SK-N-SH (cell line): ENCODE measurements around the gene MARVELD2. TPM values are rescaled to one million over a fixed set of nuclear protein-coding genes. Genes with fewer than 3 reads are reported as not detected.
A peak's percentile ranks its signal among the peaks of the same experiment; 100 is the strongest.
"Not testable (repeated sequence)": the region's sequence is repeated elsewhere in the genome, so short reads cannot be mapped to it uniquely, and the experiment has no call there.

Experiments used
- CTCF ChIA-PET: fragments of 300-600, 350-600 bp; formaldehyde crosslinking; extraction: SDS; loops from one replicate; lab custom pipeline; 2021; lab: Yijun Ruan, JAX
- POLR2A ChIA-PET: fragments of 350-600 bp; sonication (Branson Sonifier 250); formaldehyde crosslinking; extraction: SDS; loops from one replicate; lab custom pipeline; 2020; ENCODE audit warnings: antibody characterized with exemption, inconsistent platforms; lab: Yijun Ruan, JAX
- DNase-seq: peaks from one replicate; pipeline ENCODE4 v3.0.0; 2012
- H2AFZ ChIP-seq: fragments of 200-600 bp; sonication (generic); 2 replicates; pipeline ENCODE4 v1.8.1; 2016; ENCODE audit warnings: antibody characterized with exemption, mild to moderate bottlenecking, low read depth
- H3F3A ChIP-seq: fragments of 200-600 bp; sonication (generic); replicated peaks from 2 replicates; pipeline ENCODE3; 2016; ENCODE audit warnings: antibody characterized with exemption, mild to moderate bottlenecking; ENCODE audit not compliant: insufficient read depth
- H3K27ac ChIP-seq, 2 experiments: fragments of 200-500 bp in 1 of 2; fragments of 200-600 bp in 1 of 2; sonication (Bioruptor generic) in 1 of 2; sonication (generic), shearing (Covaris generic) in 1 of 2; 2 replicates each; pipeline versions ENCODE4 v1.5.1 to v1.6.1; 2014 to 2016; ENCODE audit warnings: low read depth in 2 of 2, inconsistent platforms in 1 of 2, low read length in 1 of 2, mild to moderate bottlenecking in 1 of 2, mixed read lengths in 1 of 2
- H3K27me3 ChIP-seq: fragments of 200-600 bp; sonication (generic), shearing (Covaris generic); 2 replicates; pipeline ENCODE4 v1.6.1; 2016; ENCODE audit warnings: mixed run types; ENCODE audit not compliant: insufficient read depth
- H3K36me3 ChIP-seq, 2 experiments: fragments of 200-500 bp in 1 of 2; fragments of 200-600 bp in 1 of 2; sonication (Bioruptor generic) in 1 of 2; sonication (generic) in 1 of 2; replicated peaks in 1 of 2; 2 replicates each; pipeline versions ENCODE3 to v1.5.1; 2014 to 2016; ENCODE audit warnings: low read length in 1 of 2, mild to moderate bottlenecking in 1 of 2; ENCODE audit not compliant: insufficient read depth in 2 of 2, control insufficient read depth in 1 of 2
- H3K4me1 ChIP-seq, 2 experiments: fragments of 200-500 bp in 1 of 2; fragments of 200-600 bp in 1 of 2; sonication (Bioruptor generic) in 1 of 2; sonication (generic), shearing (Covaris generic) in 1 of 2; 2 replicates each; pipeline versions ENCODE4 v1.5.1 to v1.6.1; 2014 to 2016; ENCODE audit warnings: low read depth in 1 of 2, low read length in 1 of 2, mixed run types in 1 of 2; ENCODE audit not compliant: insufficient read depth in 2 of 2, control insufficient read depth in 1 of 2
- H3K4me2 ChIP-seq: fragments of 200-600 bp; sonication (generic), shearing (Covaris generic); 2 replicates; pipeline ENCODE4 v1.6.1; 2017; ENCODE audit warnings: mixed run types
- H3K4me3 ChIP-seq, 2 experiments: fragments of 200-500 bp in 1 of 2; fragments of 200-600 bp in 1 of 2; sonication (Bioruptor generic) in 1 of 2; sonication (generic), shearing (Covaris generic) in 1 of 2; 2 replicates each; pipeline versions ENCODE4 v1.5.1 to v1.8.1; 2014 to 2016; ENCODE audit warnings: low read depth in 2 of 2, inconsistent platforms in 1 of 2, low read length in 1 of 2, mild to moderate bottlenecking in 1 of 2, mixed read lengths in 1 of 2, moderate library complexity in 1 of 2
- H3K79me2 ChIP-seq: fragments of 200-600 bp; sonication (generic); 2 replicates; pipeline ENCODE4 v1.8.1; 2017; ENCODE audit warnings: mild to moderate bottlenecking; ENCODE audit not compliant: insufficient read depth
- H3K9ac ChIP-seq: fragments of 200-600 bp; sonication (generic); 2 replicates; pipeline ENCODE4 v1.6.1; 2017; ENCODE audit warnings: mixed run types
- H3K9me2 ChIP-seq: fragments of 200-600 bp; sonication (generic); 2 replicates; pipeline ENCODE4 v1.6.1; 2017; ENCODE audit warnings: mixed run types
- H3K9me3 ChIP-seq: fragments of 200-600 bp; sonication (generic); 2 replicates; pipeline ENCODE4 v1.6.1; 2017; ENCODE audit warnings: mixed run types, mild to moderate bottlenecking, moderate library complexity
- H4K20me1 ChIP-seq: fragments of 200-600 bp; sonication (generic); 2 replicates; pipeline ENCODE4 v1.6.1; 2017; ENCODE audit warnings: mild to moderate bottlenecking, mixed run types; ENCODE audit not compliant: insufficient read depth
- EP300 ChIP-seq, 2 experiments: IDR thresholded peaks; 2 replicates each; pipeline versions ENCODE4 v1.4.0 to v1.6.1; 2012; ENCODE audit warnings: borderline replicate concordance in 1 of 2, low read depth in 1 of 2, low read length in 1 of 2
- FOXJ3 ChIP-seq: sonication (generic); formaldehyde crosslinking; IDR thresholded peaks from 2 replicates; pipeline ENCODE4 v1.5.1; 2020; ENCODE audit warnings: mild to moderate bottlenecking, missing genetic modification reagents
- IRF3 ChIP-seq: fragments of 150-350 bp; IDR thresholded peaks from 2 replicates; pipeline ENCODE4 v1.6.1; 2016; ENCODE audit warnings: mild to moderate bottlenecking, low read depth, low read length
- MAX ChIP-seq: IDR thresholded peaks from 2 replicates; pipeline ENCODE4 v1.4.0; 2012; ENCODE audit warnings: low read depth
- MEF2A ChIP-seq: IDR thresholded peaks from 2 replicates; pipeline ENCODE4 v1.4.0; 2012; ENCODE audit warnings: low read depth, borderline replicate concordance
- NFIC ChIP-seq: IDR thresholded peaks from 2 replicates; pipeline ENCODE4 v1.4.0; 2012; ENCODE audit warnings: borderline replicate concordance
- RAD21 ChIP-seq: IDR thresholded peaks from 2 replicates; pipeline ENCODE4 v1.6.1; 2012; ENCODE audit warnings: mild to moderate bottlenecking, low read length
- REST ChIP-seq: IDR thresholded peaks from 2 replicates; pipeline ENCODE4 v1.6.1; 2012; ENCODE audit warnings: mild to moderate bottlenecking, low read depth, low read length, moderate library complexity
- SIN3A ChIP-seq: IDR thresholded peaks from 2 replicates; pipeline ENCODE4 v1.6.1; 2012; ENCODE audit warnings: low read depth, mild to moderate bottlenecking, low read length, moderate library complexity, borderline replicate concordance
- SMC3 ChIP-seq: IDR thresholded peaks from 2 replicates; pipeline ENCODE4 v1.6.1; 2012; ENCODE audit warnings: low read depth, low read length, improper control_type of control experiment
- TEAD4 ChIP-seq: IDR thresholded peaks from 2 replicates; pipeline ENCODE4 v1.4.0; 2012; ENCODE audit warnings: mild to moderate bottlenecking, borderline replicate concordance; ENCODE audit not compliant: insufficient read depth
- USF1 ChIP-seq: IDR thresholded peaks from 2 replicates; pipeline ENCODE4 v1.4.0; 2012; ENCODE audit warnings: low read depth, borderline replicate concordance
- YY1 ChIP-seq: IDR thresholded peaks from 2 replicates; pipeline ENCODE4 v1.4.0; 2012; ENCODE audit warnings: low read depth, mild to moderate bottlenecking
- ZBTB33 ChIP-seq: IDR thresholded peaks from 2 replicates; pipeline ENCODE4 v1.4.0; 2012; ENCODE audit warnings: low read depth, borderline replicate concordance
- WGBS: methylation state at CpG from one replicate; pipeline ENCODE4 v1.1.6; 2017; ENCODE audit warnings: low lambda C conversion rate; 5-methylcytosine and 5-hydroxymethylcytosine counted together
- polyA plus RNA-seq, 3 experiments: library from polyadenylated mRNA; depleted of rRNA; stranded (reverse); fragments of >200 nt; gene quantifications; 2 replicates each; pipeline ENCODE4 v1.2.3, GENCODE V29; 2012

MARVELD2 gene
- polyA plus RNA-seq, 1 of the 3 experiments (the other 2 are of a cell fraction), result 0.07 TPM

GRCh38 chr5:69472535-69473143 lies 57.7 kb downstream of the MARVELD2 start:
- POLR2A ChIA-PET, H3K36me3 ChIP-seq, DNase-seq, H3K9ac ChIP-seq, H3F3A ChIP-seq, H2AFZ ChIP-seq, H3K4me3 ChIP-seq, H3K27ac ChIP-seq, H3K4me1 ChIP-seq, H3K9me3 ChIP-seq, H3K79me2 ChIP-seq, CTCF ChIA-PET, H3K9me2 ChIP-seq, H3K27me3 ChIP-seq, H3K4me2 ChIP-seq, H4K20me1 ChIP-seq: not testable (repeated sequence)
- WGBS, result 76% methylated on average over 16 of the region's 16 CpGs

GRCh38 chr5:69477170-69477569 lies 62.3 kb downstream of the MARVELD2 start:
- H4K20me1 ChIP-seq, result no peaks in the 10 kb centered on the region
- no peaks in the 10 kb centered on the region for H3K36me3 ChIP-seq
- no peak for TF ChIP-seq USF1
- TF ChIP-seq FOXJ3, result no peak
- TF ChIP-seq EP300 (IDR thresholded peaks at IDR 0.05; ENCODE audit: borderline replicate concordance in 1 of 2, low read depth in 1 of 2, low read length in 1 of 2), result no peak
- no peak for TF ChIP-seq SIN3A
- no peak for TF ChIP-seq ZBTB33
- no peak for TF ChIP-seq YY1
- no peak for TF ChIP-seq IRF3
- TF ChIP-seq NFIC, result no peak
- TF ChIP-seq RAD21, result no peak
- TF ChIP-seq MAX, result no peak
- no peak for TF ChIP-seq REST
- TF ChIP-seq TEAD4, result no peak
- TF ChIP-seq SMC3, result no peak
- TF ChIP-seq MEF2A, result no peak
- H3K9me2 ChIP-seq, result no peaks in the 10 kb centered on the region
- no peaks in the 10 kb centered on the region for H3K27me3 ChIP-seq
- DNase-seq, result no peak
- ChIA-PET CTCF (no interaction called here), POLR2A (no interaction called here)
- H3K79me2 ChIP-seq, result no peaks in the 10 kb centered on the region
- H3F3A ChIP-seq, result no peaks in the 10 kb centered on the region
- 32% methylated on average over 1 of the region's 1 CpG for WGBS
- no peak overlapping the region for H3K27ac ChIP-seq
- H3K4me1 ChIP-seq, result no peaks in the 10 kb centered on the region
- H3K4me2 ChIP-seq, result no peak overlapping the region
- no peak overlapping the region for H3K9ac ChIP-seq
- peak overlapping the region; percentile 33; the same call in 1 of the 2 replicates for H2AFZ ChIP-seq
- H3K9me3 ChIP-seq, result no peaks in the 10 kb centered on the region
- H3K4me3 ChIP-seq, result no peak overlapping the region

- CTCF ChIA-PET, result not testable (repeated sequence)
- WGBS, result 82% methylated on average over 7 of the region's 7 CpGs
Measured at GRCh38 chr5:69478296-69478695, 63.4 kb downstream of the MARVELD2 start.

More at GRCh38 chr5:69478296-69478695, 63.4 kb downstream of the MARVELD2 start:
- H3K4me2 ChIP-seq, DNase-seq, H3K27ac ChIP-seq, H3K9ac ChIP-seq, POLR2A ChIA-PET, H3K36me3 ChIP-seq, H3K9me3 ChIP-seq, H3F3A ChIP-seq, H3K4me3 ChIP-seq, H4K20me1 ChIP-seq, H3K4me1 ChIP-seq, H3K9me2 ChIP-seq, H2AFZ ChIP-seq, H3K27me3 ChIP-seq, H3K79me2 ChIP-seq: not testable (repeated sequence)
